ENCODE results near the gene KANK2.

Gene KANK2

DNA sequence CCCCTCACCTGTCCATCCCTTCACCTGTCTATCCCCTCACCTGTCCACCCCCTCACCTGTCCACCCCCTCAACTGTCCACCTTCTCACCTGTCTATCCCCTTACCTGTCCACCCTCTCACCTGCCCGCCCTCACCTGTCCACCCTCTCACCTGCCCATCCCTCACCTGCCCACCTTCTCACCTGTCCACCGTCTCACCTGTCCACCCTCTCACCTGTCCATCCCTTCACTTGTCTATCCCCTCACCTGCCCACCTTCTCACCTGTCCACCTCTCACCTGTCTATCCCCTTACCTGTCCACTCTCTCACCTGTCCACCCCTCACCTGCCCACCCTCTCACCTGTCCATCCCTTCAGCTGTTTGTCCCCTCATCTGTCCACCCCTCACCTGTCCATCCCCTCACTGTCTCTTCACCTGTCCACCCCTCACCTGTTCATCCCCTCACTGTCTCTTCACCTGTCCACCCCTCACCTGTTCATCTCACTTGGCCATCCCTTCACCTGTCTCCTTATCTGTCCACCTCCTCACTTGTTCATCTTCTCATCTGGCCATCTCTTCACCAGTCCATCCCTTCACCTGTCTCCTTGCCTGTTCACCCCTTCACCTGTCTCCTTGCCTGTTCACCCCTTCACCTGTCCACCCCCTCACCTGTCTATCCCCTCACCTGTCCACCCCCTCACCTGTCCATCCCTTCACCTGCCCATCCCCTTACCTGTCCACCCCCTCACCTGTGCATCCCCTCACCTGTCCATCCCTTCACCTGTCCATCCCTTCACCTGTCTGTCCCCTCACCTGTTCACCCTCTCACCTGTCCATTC lies 12.7 kb upstream of the KANK2 start:
- TF ChIP-seq, protein P1, sequence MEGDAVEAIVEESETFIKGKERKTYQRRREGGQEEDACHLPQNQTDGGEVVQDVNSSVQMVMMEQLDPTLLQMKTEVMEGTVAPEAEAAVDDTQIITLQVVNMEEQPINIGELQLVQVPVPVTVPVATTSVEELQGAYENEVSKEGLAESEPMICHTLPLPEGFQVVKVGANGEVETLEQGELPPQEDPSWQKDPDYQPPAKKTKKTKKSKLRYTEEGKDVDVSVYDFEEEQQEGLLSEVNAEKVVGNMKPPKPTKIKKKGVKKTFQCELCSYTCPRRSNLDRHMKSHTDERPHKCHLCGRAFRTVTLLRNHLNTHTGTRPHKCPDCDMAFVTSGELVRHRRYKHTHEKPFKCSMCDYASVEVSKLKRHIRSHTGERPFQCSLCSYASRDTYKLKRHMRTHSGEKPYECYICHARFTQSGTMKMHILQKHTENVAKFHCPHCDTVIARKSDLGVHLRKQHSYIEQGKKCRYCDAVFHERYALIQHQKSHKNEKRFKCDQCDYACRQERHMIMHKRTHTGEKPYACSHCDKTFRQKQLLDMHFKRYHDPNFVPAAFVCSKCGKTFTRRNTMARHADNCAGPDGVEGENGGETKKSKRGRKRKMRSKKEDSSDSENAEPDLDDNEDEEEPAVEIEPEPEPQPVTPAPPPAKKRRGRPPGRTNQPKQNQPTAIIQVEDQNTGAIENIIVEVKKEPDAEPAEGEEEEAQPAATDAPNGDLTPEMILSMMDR (IDR thresholded peaks at IDR 0.05; ENCODE audit: extremely low read depth, insufficient read depth, missing control alignments) = no peak
- DNase-seq (ENCODE audit: low spot score) = no peak
- in situ Hi-C loops (cut with MboI; ENCODE audit: low pct_unique_long_range_greater_than_20kb, low sequenced_read_pairs, unreplicated experiment) = no loop called here

DNA sequence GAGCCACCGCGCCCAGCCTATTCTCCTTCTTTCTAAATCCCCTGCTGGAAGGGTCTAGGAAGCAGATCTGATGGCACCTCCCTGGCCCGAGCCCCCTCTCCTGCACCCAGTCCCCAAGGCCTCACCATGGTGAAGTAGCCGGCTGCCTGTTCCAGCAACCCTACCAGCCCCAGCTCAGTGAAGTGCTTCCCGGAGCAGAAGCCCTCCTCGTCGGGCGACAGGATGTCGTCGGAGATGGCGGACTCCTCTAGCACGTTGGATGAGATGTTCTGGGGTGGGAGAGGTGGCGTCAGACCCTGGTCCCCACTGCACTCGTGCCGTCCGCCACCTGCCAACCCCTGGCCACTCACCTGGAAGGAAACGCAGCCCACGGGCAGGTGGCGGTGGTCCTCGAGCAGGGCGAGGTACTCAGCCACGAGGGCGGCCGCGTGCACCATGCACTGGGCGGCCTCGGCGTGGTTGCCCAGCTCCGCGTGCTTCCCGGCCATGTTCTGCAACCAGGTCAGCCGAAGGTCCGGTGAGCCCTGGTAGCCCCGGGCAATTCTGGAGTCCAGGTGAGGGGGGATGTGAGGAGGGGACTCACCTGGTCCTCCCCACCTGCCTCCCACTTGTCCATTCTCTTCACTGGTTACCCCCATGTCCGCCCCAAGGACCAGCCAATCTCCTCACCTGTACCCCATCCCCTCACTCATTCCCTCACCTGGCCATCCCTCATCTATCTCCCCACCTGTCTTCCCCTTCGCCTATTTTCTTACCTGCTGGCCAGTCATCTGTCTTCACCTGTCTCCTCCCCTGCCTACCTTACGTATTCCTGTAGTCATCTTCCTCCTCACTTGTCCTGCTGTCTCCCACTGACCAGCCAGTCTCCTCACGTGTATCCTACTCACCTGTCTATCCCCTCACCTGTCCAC lies 11.5 kb upstream of the KANK2 start:
- TF ChIP-seq, protein P1 (IDR thresholded peaks at IDR 0.05; ENCODE audit: extremely low read depth, insufficient read depth, missing control alignments) = no peak
- in situ Hi-C loops (cut with MboI; ENCODE audit: low pct_unique_long_range_greater_than_20kb, low sequenced_read_pairs, unreplicated experiment) = no loop called here
- no peak for DNase-seq (ENCODE audit: low spot score)

DNA sequence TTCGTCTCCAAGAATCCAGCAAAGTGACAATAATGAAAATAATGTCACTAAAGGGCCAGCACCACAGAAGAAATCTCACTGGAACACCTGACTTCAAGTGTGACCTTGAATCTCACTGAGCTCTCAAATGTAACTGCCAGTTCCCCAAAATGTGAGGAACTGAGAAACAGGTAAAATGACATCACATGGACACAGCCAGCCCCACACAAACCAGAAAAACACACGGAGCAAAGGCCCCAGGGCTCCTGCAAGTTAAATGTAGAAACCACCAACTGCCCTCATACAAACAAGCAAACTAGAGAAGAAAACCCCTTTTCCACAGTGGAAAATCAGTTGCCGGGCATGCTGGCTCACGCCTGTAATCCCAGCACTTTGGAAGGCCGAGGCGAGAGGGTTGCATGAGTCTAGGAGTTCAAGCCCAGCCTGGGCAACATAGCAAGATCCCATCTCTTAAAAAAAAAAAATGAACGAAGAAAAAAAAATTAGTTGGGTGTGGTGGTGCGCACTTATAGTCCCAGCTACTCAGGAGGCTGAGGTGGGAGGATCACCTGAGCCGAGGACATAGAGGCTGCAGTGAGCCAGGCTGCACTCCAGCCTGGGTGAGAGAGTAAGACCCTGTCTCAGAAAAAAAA lies 8.7 kb upstream of the KANK2 start:
- DNase-seq (ENCODE audit: low spot score) = peak; percentile 83
- TF ChIP-seq, protein P1 (IDR thresholded peaks at IDR 0.05; ENCODE audit: extremely low read depth, insufficient read depth, missing control alignments) = no peak
- in situ Hi-C loops (cut with MboI; ENCODE audit: low pct_unique_long_range_greater_than_20kb, low sequenced_read_pairs, unreplicated experiment) = no loop called here

DNA sequence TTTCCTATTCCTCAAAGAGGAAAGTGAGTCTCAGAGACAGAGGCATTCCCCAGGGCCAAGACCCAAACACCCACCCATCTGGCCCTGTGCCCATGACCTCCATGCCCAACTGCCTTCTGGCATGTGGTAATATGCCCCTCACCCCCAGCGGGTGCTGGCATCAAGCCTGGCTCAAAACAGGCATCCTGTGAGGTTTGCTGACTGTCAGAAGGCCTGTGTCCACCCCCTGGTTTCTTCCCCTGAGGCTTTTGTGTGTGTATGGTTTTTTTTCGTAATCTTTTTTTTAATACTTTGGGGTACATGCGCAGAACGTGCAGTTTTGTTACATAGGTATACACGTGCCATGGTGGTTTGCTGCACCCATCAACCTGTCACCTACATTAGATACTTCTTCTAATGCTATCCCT lies 7.6 kb upstream of the KANK2 start:
- DNase-seq (ENCODE audit: low spot score) = peak; percentile 51
- in situ Hi-C loops (cut with MboI; ENCODE audit: low pct_unique_long_range_greater_than_20kb, low sequenced_read_pairs, unreplicated experiment) = no loop called here
- TF ChIP-seq, protein P1 (IDR thresholded peaks at IDR 0.05; ENCODE audit: extremely low read depth, insufficient read depth, missing control alignments) = no peak

DNA sequence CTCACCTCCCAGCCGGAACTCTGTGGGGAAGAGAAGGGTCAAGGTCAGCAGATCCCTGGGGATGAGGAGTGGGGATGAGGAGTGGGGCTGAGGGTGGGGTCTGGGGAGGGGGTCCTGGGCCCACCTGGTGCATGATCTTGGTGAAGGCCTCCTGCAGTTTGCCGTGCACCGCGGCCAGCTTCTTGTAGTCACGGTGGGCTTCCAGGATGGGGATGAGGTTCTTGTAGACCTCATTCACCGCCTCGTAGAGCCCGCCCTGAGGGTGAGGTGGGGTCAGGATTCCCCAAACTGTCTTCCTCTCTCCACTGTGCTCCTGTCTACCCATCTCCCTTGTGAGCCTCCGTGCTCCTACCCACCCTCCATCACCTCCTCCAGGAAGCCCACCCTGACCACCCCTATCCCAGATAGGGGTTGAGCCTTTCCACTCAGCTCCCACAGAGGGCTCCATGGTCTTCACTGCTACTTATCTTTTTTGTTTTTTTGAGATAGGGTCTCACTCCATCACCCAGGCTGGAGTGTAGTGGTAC lies 6.8 kb upstream of the KANK2 start:
- in situ Hi-C loops (cut with MboI; ENCODE audit: low pct_unique_long_range_greater_than_20kb, low sequenced_read_pairs, unreplicated experiment) = no loop called here
- TF ChIP-seq, protein P1 (IDR thresholded peaks at IDR 0.05; ENCODE audit: extremely low read depth, insufficient read depth, missing control alignments) = no peak
- no peak for DNase-seq (ENCODE audit: low spot score)

All from GM13977 (cell line).